Neural crest cell (in vitro differentiated cells): ENCODE measurements around the gene PRG2. TPM values are rescaled to one million over a fixed set of nuclear protein-coding genes. Genes with fewer than 3 reads are reported as not detected.

Experiments
- DNase-seq: peaks from one replicate; pipeline ENCODE4 v3.0.0; 2021; ENCODE audit warnings: low read depth, mixed read lengths, low spot score
- H3K27ac Mint-ChIP-seq: one replicate; pipeline ENCODE4 v1.8.0; 2021; ENCODE audit warnings: mild to moderate bottlenecking, mixed read lengths; ENCODE audit not compliant: unreplicated experiment
- H3K27me3 Mint-ChIP-seq: 2 replicates; pipeline ENCODE4 v1.8.0; 2021; ENCODE audit warnings: low read depth, mild to moderate bottlenecking, mixed read lengths
- H3K36me3 Mint-ChIP-seq: 2 replicates; pipeline ENCODE4 v1.8.0; 2021; ENCODE audit warnings: low read depth, mild to moderate bottlenecking, mixed read lengths
- H3K4me1 Mint-ChIP-seq: 2 replicates; pipeline ENCODE4 v1.8.0; 2021; ENCODE audit warnings: mixed read lengths
- H3K4me3 Mint-ChIP-seq: one replicate; pipeline ENCODE4 v1.8.0; 2021; ENCODE audit warnings: mild to moderate bottlenecking, mixed read lengths
- H3K9me3 Mint-ChIP-seq: 2 replicates; pipeline ENCODE4 v1.8.0; 2021; ENCODE audit warnings: mixed read lengths
- CTCF ChIP-seq: fragments of 200-600 bp; sonication (generic); conservative IDR thresholded peaks from 2 replicates; pipeline ENCODE4 v1.5.0; 2021; ENCODE audit warnings: antibody characterized with exemption, mild to moderate bottlenecking
- total RNA-seq: library from RNA; stranded (reverse); gene quantifications from 2 replicates; pipeline ENCODE4 v1.2.1, GENCODE V29; 2021

PRG2 gene
- total RNA-seq, 1 donor from 2014 or later = not detected

GRCh38 chr11:57377107-57377506 is 13.3 kb downstream of the PRG2 start:
- no peaks in the 10 kb centered on the region for H3K36me3 Mint-ChIP-seq
- no peak overlapping the region for H3K27ac Mint-ChIP-seq
- DNase-seq = no peak
- no peak overlapping the region for H3K4me3 Mint-ChIP-seq
- no peaks in the 10 kb centered on the region for H3K4me1 Mint-ChIP-seq
- H3K9me3 Mint-ChIP-seq = peaks cover 4% of the 10 kb centered on the region
- peaks cover 51% of the 10 kb centered on the region for H3K27me3 Mint-ChIP-seq
- no peak for TF ChIP-seq CTCF

DNA sequence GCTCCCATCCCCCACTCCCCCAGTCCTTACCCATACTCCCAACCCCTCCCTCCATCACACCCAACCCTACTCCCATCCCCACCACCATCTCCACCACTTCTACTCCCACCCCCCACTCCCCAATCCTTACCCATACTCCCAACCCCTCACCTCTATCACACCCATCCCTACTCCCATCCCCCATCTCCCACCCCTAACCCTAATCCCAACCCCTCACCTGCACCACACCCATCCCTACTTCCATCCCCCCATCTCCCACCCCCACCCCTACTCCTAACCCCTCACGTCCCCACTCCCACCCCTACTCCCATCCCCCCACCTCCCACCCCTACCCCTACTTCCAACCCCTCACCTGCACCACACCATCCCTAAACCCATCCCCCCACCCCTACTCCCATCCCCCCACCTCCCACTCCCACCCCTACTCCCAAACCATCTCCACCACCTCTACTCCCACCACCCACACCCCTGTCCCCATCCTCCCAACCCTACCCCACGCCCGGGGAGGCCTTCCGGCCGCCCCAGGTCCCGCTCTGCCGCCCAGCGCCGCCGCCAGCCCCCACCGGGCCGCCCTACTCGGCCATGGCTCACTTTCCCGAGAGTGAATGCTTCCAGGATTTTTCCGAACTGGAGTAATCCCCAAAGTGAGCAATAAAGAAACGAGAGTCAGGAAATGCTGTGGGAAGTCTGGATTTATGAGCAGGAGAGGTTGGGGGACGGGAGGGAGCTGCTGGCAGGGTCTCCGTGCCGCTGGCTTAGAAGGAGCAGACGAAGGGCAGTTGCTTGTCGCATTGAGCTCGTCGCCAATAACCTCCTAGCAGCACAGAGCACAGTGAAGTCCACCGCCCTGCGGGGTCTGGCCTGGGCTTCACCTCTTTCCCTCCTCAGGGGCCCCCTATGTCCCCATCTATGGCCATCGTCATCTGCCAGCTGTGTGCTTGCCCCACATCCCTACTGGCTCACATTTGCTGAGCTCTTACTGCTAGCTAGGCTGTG is 14.1 kb downstream of the PRG2 start:
- H3K4me1 Mint-ChIP-seq = no peaks in the 10 kb centered on the region
- peaks cover 4% of the 10 kb centered on the region for H3K9me3 Mint-ChIP-seq
- peaks cover 45% of the 10 kb centered on the region for H3K27me3 Mint-ChIP-seq
- no peak overlapping the region for H3K4me3 Mint-ChIP-seq
- H3K36me3 Mint-ChIP-seq = no peaks in the 10 kb centered on the region
- no peak overlapping the region for H3K27ac Mint-ChIP-seq
- no peak for DNase-seq
- no peak for TF ChIP-seq CTCF

DNA sequence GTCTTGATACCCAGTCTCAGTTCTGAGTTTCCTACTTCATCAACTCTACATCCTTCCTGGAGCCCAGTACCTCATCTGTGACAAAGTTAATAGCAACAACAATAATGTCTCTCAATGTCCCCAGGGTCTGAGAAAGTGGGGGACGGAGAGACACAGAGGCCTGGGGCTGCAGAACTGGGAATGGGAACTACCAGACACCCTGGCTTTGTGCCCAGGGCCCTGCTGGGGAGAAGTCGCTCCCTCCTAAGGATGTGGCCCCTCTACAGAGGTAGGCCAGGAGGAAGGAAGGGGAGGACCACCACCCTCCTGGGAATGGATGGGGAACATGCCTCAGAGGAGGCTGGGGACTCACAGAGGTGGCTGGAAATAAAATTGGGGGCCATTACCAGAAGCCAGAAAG is 15.0 kb downstream of the PRG2 start:
- Mint-ChIP-seq H3K27me3 (peaks cover 37% of the 10 kb centered on the region), H3K9me3 (peaks cover 4% of the 10 kb centered on the region), H3K36me3 (no peaks in the 10 kb centered on the region), H3K4me3 (no peak overlapping the region), H3K27ac (no peak overlapping the region), H3K4me1 (no peaks in the 10 kb centered on the region)
- no peak for DNase-seq
- no peak for TF ChIP-seq CTCF

- H3K9me3 Mint-ChIP-seq = peaks cover 4% of the 10 kb centered on the region
- H3K27me3 Mint-ChIP-seq = peaks cover 33% of the 10 kb centered on the region
- no peak overlapping the region for H3K27ac Mint-ChIP-seq
- H3K36me3 Mint-ChIP-seq = no peaks in the 10 kb centered on the region
- H3K4me1 Mint-ChIP-seq = no peaks in the 10 kb centered on the region
- no peak for TF ChIP-seq CTCF
- no peak for DNase-seq
- no peak overlapping the region for H3K4me3 Mint-ChIP-seq
Observed at GRCh38 chr11:57374966-57375365, 15.5 kb downstream of the PRG2 start.

GRCh38 chr11:57373146-57373545 is 17.3 kb downstream of the PRG2 start:
- no peaks in the 10 kb centered on the region for H3K4me1 Mint-ChIP-seq
- peaks cover 4% of the 10 kb centered on the region for H3K9me3 Mint-ChIP-seq
- H3K36me3 Mint-ChIP-seq = no peaks in the 10 kb centered on the region
- no peak overlapping the region for H3K4me3 Mint-ChIP-seq
- DNase-seq = no peak
- H3K27ac Mint-ChIP-seq = no peak overlapping the region
- peaks cover 17% of the 10 kb centered on the region for H3K27me3 Mint-ChIP-seq
- no peak for TF ChIP-seq CTCF
